ENCODE results near the gene APLF.
A peak's percentile ranks its signal among the peaks of the same experiment; 100 is the strongest.

Gene APLF

GRCh38 chr2:68431316-68431972 lies 35.9 kb upstream of the APLF start:
- no peak for TF ChIP-seq CTCF (IDR thresholded peaks at IDR 0.05; ENCODE audit: low read depth, low read length, missing control alignments)
- no peak overlapping the region for H3K4me3 ChIP-seq (ENCODE audit: low read depth, low read length)
- DNase-seq (ENCODE audit: low read depth): no peak

GRCh38 chr2:68432696-68433658 lies 34.4 kb upstream of the APLF start:
- TF ChIP-seq CTCF (IDR thresholded peaks at IDR 0.05; ENCODE audit: low read depth, low read length, missing control alignments): no peak
- no peak for DNase-seq (ENCODE audit: low read depth)
- H3K4me3 ChIP-seq (ENCODE audit: low read depth, low read length): no peak overlapping the region

- TF ChIP-seq CTCF (IDR thresholded peaks at IDR 0.05; ENCODE audit: low read depth, low read length, missing control alignments): no peak
- H3K4me3 ChIP-seq (ENCODE audit: low read depth, low read length): no peak overlapping the region
- no peak for DNase-seq (ENCODE audit: low read depth)
These were observed 32.4 kb upstream of the APLF start for GRCh38 chr2:68434981-68435380.

- no peak for DNase-seq (ENCODE audit: low read depth)
These were observed 31.8 kb upstream of the APLF start for GRCh38 chr2:68435615-68436014.

GRCh38 chr2:68436270-68436669 lies 31.1 kb upstream of the APLF start:
- TF ChIP-seq CTCF (IDR thresholded peaks at IDR 0.05; ENCODE audit: low read depth, low read length, missing control alignments): no peak
- no peak overlapping the region for H3K4me3 ChIP-seq (ENCODE audit: low read depth, low read length)
- DNase-seq (ENCODE audit: low read depth): no peak

More at GRCh38 chr2:68435615-68436014, 31.8 kb upstream of the APLF start:
- no peak for TF ChIP-seq CTCF (IDR thresholded peaks at IDR 0.05; ENCODE audit: low read depth, low read length, missing control alignments)
- H3K4me3 ChIP-seq (ENCODE audit: low read depth, low read length): no peak overlapping the region

GRCh38 chr2:68438455-68439303 lies 28.7 kb upstream of the APLF start:
- DNase-seq (ENCODE audit: low read depth): no peak

More at GRCh38 chr2:68438455-68439303, 28.7 kb upstream of the APLF start:
- no peak for TF ChIP-seq CTCF (IDR thresholded peaks at IDR 0.05; ENCODE audit: low read depth, low read length, missing control alignments)
- peak overlapping the region; percentile 43 for H3K4me3 ChIP-seq (ENCODE audit: low read depth, low read length)
